ENCODE results near the gene ZNF205.

The ZNF205 gene

GRCh38 chr16:3101841-3102470 lies 10.4 kb upstream of the ZNF205 start:
- no peak for DNase-seq (ENCODE audit: low spot score)

DNA sequence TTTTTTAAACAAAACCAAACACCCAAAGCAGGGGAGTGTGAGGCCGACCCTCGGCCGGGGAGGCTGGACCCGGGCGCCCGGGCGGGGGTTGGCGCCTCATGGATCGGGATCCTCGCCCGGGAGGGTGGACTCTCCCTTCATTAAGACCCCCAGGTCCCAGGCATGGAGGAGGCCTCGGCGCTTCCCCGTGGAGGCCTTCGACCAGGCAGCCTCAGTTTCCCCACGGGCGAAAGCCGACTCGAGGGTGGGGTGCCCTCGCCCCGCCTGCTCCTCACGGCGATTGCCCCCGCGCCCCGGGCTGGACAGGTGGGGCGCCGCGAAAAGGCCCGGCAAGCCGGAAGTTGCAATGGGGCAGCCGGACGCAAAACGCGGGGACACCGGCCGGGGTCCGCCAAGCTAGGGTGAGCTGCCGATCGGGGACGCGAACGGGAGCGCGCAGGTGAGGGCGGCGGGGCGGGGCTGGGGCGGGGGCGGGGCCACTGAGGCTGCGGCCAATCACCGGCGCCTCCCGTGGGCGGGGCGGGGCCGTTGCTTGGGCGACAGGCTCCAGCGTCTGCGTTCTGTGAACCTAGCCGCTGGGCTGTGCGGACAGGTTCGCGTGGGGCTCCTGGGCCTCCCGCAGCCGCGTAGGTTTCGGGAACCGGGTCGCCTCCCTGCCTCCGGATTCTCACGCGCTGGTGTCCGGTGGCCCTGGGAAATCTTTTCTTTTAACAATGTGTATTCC lies 6.0 kb upstream of the ZNF205 start:
- DNase-seq (ENCODE audit: low spot score), result peak; percentile 88

GRCh38 chr16:3112881-3113574 lies 642 bp downstream of the ZNF205 start:
- DNase-seq (ENCODE audit: low spot score), result no peak

- DNase-seq (ENCODE audit: low spot score), result no peak
Observed at GRCh38 chr16:3113765-3114479, 1.5 kb downstream of the ZNF205 start.

DNA sequence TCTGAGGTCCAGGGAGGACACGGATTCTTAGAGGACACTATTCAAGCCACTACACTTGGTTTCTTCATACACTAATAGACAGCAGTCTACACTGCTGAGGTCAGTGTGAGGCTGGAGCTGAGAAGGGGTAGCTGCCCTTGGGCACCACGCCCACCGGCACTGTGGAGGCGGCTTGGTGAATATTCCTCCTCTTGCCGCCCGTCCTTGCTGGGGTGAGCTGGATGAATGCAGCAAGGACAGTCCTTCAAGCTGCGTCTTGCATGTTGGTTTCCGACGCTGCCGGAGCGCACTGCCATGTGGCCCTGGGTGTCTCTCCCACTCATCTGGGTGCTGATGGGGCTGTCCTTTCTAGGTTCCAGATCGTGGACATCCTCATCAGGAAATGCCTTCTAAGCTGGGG lies 2.6 kb downstream of the ZNF205 start:
- no peak for DNase-seq (ENCODE audit: low spot score)

DNA sequence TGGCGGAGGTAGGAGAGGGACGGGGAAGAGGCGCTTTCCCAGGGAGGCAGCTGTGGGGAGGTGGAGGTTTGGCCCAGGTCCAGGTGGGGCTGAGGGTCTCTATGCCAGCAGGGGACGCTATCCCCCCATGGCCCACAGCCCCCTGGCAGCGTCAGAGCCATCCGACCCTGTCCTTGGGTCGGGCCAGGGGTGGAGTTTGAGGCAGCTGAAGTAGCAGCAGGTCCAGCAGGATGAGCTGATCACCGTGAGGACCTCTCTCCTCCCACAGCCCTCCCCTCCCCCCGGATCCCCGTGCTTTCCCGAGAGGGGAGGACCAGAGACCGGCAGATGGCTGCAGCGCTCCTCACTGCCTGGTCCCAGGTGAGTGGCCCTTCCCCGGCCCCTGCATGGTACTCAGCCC lies 3.2 kb downstream of the ZNF205 start:
- DNase-seq (ENCODE audit: low spot score), result no peak

GRCh38 chr16:3118204-3118790 lies 5.9 kb downstream of the ZNF205 start:
- no peak for DNase-seq (ENCODE audit: low spot score)

- no peak for DNase-seq (ENCODE audit: low spot score)
Observed at GRCh38 chr16:3118846-3119245, 6.5 kb downstream of the ZNF205 start.

- no peak for DNase-seq (ENCODE audit: low spot score)
Observed at GRCh38 chr16:3119286-3119685, 6.9 kb downstream of the ZNF205 start.

- no peak for DNase-seq (ENCODE audit: low spot score)
Observed at GRCh38 chr16:3119701-3120408, 7.5 kb downstream of the ZNF205 start.

GRCh38 chr16:3120435-3120834 lies 8.0 kb downstream of the ZNF205 start:
- DNase-seq (ENCODE audit: low spot score), result no peak

DNA sequence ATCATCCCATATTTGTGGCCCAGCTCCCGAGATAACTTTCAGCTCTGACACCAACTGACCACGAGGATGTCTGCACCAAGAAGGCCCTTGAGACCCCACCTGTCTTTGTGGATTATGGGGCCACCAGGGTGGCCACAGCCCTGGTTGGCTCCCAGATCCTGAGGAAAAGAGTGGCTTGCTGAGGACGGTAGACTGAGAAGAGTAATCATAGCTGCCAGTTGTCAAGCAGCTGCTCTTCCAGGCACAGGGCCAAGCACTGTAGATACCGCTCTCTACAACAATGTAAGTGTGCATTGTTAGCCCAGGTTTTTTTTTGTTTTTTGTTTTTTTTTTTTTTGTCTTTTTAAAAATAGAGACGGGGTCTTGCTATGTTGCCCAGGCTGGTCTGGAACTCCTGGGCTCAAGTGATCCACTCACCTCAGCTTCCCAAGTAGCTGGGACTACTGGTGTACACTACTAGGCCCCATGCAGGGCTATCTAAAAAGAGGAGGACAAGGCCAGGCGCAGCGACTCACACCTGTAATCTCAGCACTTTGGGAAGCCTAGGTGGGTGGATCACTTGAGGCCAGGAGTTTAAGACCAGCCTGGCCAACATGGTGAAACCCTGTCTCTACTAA lies 9.6 kb downstream of the ZNF205 start:
- peak; percentile 44 for DNase-seq (ENCODE audit: low spot score)

- no peak for DNase-seq (ENCODE audit: low spot score)
Observed at GRCh38 chr16:3122926-3123570, 10.7 kb downstream of the ZNF205 start.

DNA sequence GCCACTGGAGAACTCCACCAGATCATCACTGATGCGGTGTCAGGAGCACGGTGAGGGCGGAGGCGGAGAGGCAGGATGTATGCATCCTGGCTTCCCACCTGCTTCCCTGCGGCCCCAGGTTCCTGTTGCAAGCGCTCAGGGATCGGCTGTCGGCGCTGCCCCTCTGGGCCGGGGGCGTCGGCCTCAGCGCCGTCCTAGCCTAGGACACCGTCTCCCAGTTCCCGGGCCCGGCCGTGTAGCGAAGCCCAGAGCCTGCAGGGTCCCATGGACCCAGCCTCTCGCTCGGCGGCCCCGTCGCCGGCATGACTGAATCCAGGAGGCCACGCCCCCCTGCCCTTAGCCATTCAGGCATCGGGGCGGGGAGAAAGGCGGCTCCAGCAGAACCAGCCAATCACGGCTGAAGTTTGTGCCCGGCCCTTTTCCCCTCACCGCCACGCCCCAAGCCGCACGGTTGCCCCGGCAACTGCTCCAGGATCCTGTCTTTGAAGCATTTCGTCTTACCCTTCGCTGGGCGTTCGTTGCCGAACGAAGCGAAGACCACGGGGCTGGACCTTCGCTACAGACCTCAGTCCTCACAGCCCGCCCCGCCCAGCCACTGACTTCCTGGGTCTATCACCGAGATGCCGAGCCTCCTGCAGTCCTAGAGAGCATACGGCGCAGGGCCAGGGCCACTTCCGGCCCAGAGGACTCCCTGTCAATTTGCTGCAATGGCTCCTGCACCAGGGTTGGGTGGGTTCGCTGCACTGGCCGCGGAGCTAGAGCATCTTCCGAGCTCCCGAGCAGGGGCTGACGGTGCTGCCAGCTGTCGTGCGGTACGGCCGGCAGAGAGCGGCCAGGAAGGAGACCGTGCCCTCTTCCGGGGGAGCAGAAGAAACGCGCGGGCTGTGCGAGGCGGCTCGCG lies 11.8 kb downstream of the ZNF205 start:
- peak; percentile 98 for DNase-seq (ENCODE audit: low spot score)

DNA sequence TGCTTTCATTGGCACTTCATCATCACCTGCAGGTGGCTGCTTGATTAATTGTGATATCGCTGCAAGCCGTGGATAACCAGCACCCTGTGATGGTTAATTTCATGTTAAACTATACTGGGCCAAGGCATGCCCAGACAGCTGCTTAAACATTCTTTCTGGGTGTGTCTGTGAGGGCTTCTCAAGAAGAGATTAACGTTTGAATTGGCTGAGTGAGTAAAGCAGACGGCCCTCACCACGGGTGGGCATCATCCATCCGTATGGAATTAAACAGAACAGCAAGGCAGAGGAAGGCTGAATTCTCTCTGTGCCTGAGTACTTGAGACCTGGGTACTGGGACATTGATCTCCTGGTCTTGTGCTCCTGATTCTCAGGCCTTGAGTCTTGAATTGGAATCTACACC lies 15.4 kb downstream of the ZNF205 start:
- DNase-seq (ENCODE audit: low spot score), result no peak

- DNase-seq (ENCODE audit: low spot score), result peak; percentile 95
Observed at GRCh38 chr16:3129137-3130131, 17.0 kb downstream of the ZNF205 start.

GRCh38 chr16:3131755-3132377 lies 19.5 kb downstream of the ZNF205 start:
- no peak for DNase-seq (ENCODE audit: low spot score)

- no peak for DNase-seq (ENCODE audit: low spot score)
Observed at GRCh38 chr16:3133844-3134243, 21.5 kb downstream of the ZNF205 start.
